NCI-H748 (cell line): Measurements from ENCODE around the gene VEGFB.
A peak's percentile ranks its signal among the peaks of the same experiment; 100 is the strongest.

Experiments
- DNase-seq: peaks from one replicate; lab custom pipeline; 2025; ENCODE audit not compliant: unreplicated experiment; lab: John Stamatoyannopoulos, UW

The VEGFB gene

DNA sequence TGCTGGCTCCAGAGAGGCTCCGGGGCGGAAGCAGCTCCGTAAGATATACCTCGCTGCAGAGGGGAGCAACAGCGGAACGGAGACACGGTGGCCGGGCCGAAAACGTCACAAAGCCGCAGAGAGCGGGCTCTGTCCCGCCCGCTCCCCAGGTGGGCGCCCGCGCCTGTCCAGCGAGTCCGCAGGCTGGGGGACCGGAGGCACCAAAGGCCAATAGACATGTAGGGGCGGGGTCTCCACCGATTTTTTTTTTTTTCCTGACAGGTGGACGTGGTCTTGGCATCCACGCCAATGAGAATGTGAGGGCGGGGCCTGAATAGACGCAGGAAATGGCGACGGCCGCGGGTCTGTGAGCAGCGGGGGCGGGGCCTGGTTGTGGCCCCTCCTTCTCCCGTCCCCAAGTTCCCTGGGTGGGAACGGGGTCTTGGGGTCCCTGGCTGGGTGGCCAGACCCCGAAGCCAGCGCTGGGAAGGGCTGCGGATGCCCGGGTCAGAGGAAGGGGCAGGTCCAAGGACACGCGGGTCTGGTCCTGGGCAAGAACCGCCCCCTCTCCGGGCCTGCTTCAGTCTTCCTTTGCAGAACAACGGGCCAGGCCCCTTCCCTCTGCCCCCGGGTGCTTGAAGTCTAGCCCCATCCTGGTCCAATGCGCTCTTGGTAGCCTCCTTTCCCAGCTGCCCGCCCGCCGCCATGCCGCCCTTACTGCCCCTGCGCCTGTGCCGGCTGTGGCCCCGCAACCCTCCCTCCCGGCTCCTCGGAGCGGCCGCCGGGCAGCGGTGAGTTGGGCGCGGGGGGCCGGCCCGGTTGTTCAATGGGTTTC lies 4.0 kb upstream of the VEGFB start, which contains the start of gene DNAJC4:
Gene DNAJC4 (plus strand): TSS at position 378 of the 814 bp plus-strand sequence. CDS start 307 bp downstream, at position 685.
- peak; percentile 98 for DNase-seq

- DNase-seq, result peak; percentile 63
Observed at GRCh38 chr11:64230985-64231365, 3.4 kb upstream of the VEGFB start.

DNA sequence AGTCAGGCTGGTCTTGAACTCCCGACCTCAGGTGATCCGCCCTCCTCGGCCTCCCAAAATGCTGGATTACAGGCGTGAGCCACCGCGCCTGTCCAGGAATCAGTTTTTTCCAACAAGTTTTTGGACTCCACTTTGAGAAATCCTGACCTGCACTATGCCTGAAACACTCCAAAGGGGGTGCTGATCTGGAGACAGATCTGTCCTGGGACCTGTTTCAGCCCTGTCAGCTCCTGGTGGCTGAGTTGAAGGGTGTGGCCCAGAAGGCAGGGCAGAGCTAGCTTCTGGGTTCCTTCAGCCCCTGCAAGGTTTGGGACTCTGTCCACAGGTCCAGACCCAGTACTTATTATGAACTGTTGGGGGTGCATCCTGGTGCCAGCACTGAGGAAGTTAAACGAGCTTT lies 2.8 kb upstream of the VEGFB start:
- DNase-seq, result no peak

- no peak for DNase-seq
Observed at GRCh38 chr11:64232182-64232966, 2.0 kb upstream of the VEGFB start.

DNA sequence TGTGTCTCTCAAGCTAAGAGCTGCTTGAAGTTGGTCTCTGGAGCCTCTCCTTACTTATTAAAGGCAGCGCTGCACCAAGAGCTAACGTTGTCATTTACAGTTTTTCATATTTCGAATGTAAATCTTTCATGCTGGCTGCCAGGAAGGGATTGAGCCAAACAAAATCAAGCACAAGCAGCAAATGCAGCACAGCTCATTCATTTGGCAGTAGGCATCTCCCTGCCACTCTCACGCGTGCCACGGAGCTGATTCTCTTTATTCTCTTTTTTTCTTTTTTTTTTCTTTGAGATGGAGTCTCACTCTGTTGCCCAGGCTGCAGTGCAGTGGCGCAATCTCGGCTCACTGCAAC lies 1.4 kb upstream of the VEGFB start:
- no peak for DNase-seq

DNA sequence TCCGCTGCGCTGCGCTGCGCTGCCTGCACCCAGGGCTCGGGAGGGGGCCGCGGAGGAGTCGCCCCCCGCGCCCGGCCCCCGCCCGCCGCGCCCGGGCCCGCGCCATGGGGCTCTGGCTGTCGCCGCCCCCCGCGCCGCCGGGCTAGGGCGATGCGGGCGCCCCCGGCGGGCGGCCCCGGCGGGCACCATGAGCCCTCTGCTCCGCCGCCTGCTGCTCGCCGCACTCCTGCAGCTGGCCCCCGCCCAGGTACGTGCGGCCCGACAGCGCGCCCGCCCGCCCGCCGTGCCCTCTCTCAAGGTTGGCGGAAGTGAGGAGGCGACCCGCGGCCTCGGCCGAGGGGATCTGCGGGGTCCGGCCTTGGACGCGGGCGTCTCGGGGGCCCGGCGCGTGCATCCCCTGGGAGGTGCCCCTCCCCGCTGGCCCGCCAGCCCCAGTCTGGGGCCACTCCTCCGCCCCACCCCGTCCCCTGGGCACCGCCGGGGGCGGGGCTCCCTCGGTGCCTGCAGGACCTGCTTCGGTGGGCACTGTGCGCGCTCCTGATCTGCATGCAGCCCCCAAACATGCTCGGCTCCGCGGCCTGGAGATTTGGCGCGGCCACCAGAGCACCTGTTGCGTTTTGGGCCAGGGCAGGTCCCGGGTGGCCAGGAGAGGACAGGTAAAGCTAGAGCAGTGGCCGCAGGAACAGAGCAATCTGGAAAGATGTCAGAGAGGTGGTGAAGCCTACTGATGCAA lies 429 bp downstream of the VEGFB start:
- peak; percentile 71 for DNase-seq

- no peak for DNase-seq
Observed at GRCh38 chr11:64235437-64236161, 1.2 kb downstream of the VEGFB start.

- peak; percentile 97 for DNase-seq
Observed at GRCh38 chr11:64237484-64237951, 3.1 kb downstream of the VEGFB start.

- no peak for DNase-seq
Observed at GRCh38 chr11:64238076-64238475, 3.7 kb downstream of the VEGFB start.

- DNase-seq, result no peak
Observed at GRCh38 chr11:64238999-64239398, 4.6 kb downstream of the VEGFB start.

DNA sequence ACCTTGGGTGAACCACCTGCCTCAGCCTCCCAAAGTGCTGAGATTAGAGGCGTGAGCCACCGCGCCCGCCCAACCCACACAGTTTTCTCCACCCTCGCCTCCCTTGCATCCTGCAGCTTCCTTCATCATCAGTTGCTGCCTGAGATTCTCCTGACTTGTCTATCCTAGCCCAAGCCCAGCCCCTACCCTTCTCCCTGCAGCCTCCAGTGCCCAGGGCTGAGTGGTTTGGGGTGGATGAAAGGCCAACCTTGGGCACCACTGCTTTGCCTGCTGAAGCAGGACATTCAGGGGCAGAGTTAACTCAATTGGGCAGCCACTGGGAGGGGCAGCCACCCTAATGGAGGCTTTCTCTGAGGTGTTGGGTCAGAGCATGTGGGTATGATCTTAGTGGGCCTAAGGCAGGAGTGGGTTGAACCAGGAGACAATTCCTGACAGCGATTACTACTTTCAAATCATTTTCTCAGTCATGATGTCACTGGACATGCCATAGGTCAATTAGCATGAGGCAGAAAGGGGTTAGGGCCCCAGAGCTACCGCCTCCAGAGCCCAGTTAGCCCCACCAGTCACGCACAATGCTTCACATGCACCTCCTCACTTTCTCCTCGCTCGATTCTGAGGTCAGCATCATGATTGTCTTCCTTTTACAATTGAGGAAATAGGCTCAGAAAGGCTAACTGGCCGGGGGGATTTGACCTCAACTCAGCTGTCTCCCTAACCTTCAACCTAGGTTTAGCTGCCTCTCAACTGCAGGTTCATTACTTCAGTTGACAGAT lies 5.5 kb downstream of the VEGFB start:
- no peak for DNase-seq

- peak; percentile 98 for DNase-seq
Observed at GRCh38 chr11:64240435-64241240, 6.3 kb downstream of the VEGFB start, which contains the start of gene FKBP2. TSS of gene FKBP2 (plus strand) at chr11:64241095. CDS start at chr11:64242388, 1,293 bp downstream.

- DNase-seq, result no peak
Observed at GRCh38 chr11:64241241-64241490, 6.8 kb downstream of the VEGFB start.

DNA sequence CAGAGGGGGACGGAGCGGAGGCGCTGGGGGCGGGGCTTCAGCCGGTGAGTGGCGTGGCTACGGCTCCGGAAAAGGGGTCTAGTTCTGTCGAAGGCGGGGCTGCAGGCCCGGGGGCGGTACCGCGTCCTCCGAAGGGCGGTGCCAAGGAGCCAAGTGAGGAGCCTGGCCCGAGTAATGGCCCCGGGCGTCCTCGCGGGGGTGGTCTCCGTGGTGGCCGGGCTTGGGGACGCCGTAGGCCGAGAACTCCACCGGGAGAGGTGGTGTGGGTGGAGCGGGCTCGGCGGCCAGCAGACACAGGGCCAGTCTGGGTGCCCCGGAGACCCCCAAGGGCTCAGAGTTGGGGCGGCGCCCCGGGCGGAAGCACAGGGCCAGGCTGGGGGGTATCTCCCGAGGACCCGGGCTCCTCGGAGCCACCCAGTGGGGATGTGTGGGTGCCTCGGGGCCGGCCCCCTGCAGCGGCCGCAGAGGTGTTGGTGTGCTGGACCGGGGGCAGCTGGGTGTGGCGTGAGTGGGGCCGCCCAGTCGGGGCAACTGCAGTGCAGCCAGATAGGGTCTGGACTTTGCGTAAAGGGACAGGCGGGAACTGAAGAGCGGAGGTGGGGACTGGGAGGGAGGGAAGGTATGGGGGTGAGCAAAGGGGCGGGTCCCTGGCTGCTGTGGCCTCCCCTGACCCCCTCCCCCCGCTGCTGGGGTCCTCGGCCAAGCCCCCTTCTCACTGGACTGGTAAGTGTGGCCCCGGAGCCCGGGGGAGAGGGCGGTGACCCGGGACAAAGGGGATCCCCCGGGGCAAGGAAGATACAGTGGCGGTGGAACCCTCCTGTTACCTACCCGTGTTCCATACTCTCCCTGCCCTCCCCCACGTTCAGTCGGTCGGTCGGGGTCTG lies 7.3 kb downstream of the VEGFB start:
- peak; percentile 97 for DNase-seq

- DNase-seq, result no peak
Observed at GRCh38 chr11:64243236-64243854, 9.0 kb downstream of the VEGFB start.

DNA sequence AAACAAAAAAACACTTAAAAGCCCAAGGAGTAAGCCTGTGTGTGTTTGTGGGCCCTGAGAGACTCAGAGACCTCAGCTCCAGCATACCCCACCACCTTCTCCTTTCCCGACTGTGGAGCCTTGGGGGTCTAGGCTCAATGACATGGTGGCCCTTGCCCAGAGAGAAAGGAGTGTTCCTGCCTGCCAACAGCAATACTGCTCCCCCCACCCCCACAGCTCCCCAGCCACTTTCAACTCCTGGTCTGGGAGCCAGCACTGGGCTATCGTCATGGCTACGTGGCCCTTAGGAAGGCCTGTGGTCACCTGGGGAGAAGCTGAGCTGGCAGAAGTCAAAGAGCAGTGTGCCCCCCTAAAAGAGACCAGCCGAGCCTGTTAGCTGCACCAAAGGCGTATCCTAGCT lies 9.7 kb downstream of the VEGFB start:
- no peak for DNase-seq

DNA sequence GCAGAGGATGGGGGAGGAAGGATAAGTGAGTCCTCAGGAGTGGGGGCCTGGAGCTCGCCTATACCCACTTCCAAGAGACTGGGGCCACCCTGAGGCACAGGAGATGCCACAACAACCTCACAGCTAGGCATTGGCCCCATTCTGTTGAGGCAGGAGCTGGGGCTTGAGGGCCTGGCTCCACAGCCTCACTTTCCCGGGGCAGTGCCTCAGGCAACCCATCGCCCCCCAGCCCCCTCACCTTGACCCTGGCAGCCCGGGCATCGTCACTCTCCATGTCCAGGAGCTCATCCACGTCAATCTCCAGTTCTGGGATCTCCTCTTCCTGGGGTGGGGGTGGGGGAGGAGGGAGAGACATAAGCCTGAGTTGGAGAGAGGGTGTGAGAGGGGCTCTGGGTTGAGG lies 10.6 kb downstream of the VEGFB start:
- DNase-seq, result no peak

- peak; percentile 43 for DNase-seq
Observed at GRCh38 chr11:64245401-64245796, 11.0 kb downstream of the VEGFB start.
